Breast epithelium (tissue), 3 donors: Measurements from ENCODE around the gene FAM156B.
"Not testable (repeated sequence)": the region's sequence is repeated elsewhere in the genome, so short reads cannot be mapped to it uniquely, and the experiment has no call there.

Experiments used
- POLR2A ChIP-seq: fragments of 450-650 bp; IDR thresholded peaks from one replicate; pipeline ENCODE4 v1.6.1; 2016; ENCODE audit warnings: antibody characterized with exemption, mild to moderate bottlenecking, moderate library complexity
- POLR2AphosphoS5 ChIP-seq, 3 donors: sonication (generic); formaldehyde crosslinking; IDR thresholded peaks; one replicate each; pipeline ENCODE4 v1.6.1; 2017; ENCODE audit warnings: antibody characterized with exemption in 3 of 3
- TF ChIP-seq, protein P1 (sequence below), 3 donors: fragments of 450-650 bp; IDR thresholded peaks; one replicate each; pipeline ENCODE4 v1.5.1; 2016 to 2017; ENCODE audit warnings: antibody characterized with exemption in 3 of 3, mild to moderate bottlenecking in 3 of 3, moderate library complexity in 3 of 3

DNA sequence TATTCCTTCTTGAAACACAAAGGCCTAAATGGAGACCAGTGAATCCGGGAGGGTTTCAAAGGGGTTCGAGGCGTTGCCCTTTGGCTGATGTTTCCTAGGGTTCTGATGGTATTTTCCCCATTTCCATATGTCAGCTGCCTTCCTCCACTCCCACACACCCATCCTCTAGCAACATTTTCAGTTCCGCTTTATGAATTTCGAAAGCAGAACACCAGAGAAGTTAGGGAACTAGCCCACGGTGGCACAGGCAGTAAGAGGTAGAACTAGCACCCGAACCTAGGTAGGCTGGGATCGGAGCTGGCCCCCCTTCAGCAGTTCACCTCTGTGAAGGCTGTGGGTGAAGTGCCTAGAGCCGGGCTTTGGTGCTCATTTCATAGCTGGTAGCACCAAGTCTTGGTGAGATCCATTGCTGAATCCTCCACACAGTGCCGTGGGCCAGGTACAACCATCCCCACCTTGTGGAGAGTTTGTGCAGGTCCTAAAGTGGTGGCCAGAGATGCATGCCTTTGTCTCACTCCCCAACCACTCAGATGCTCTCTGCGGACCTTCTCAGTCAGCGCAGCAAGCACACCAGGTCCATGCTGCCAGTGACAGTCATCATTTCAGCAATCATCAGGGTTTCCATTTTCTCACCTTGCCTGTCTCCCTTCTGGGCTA, 12.3 kb downstream of the FAM156B start:
- TF ChIP-seq, protein P1, sequence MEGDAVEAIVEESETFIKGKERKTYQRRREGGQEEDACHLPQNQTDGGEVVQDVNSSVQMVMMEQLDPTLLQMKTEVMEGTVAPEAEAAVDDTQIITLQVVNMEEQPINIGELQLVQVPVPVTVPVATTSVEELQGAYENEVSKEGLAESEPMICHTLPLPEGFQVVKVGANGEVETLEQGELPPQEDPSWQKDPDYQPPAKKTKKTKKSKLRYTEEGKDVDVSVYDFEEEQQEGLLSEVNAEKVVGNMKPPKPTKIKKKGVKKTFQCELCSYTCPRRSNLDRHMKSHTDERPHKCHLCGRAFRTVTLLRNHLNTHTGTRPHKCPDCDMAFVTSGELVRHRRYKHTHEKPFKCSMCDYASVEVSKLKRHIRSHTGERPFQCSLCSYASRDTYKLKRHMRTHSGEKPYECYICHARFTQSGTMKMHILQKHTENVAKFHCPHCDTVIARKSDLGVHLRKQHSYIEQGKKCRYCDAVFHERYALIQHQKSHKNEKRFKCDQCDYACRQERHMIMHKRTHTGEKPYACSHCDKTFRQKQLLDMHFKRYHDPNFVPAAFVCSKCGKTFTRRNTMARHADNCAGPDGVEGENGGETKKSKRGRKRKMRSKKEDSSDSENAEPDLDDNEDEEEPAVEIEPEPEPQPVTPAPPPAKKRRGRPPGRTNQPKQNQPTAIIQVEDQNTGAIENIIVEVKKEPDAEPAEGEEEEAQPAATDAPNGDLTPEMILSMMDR (IDR thresholded peaks at IDR 0.05), result not testable (repeated sequence)
- TF ChIP-seq POLR2A; POLR2AphosphoS5 (IDR thresholded peaks at IDR 0.05): not testable (repeated sequence)
